GM12878 (cell line): Measurements from ENCODE around the gene CEP250.

Experiments
- BCL11A ChIP-seq: IDR thresholded peaks from 2 replicates; pipeline ENCODE4 v1.6.1; 2011; ENCODE audit warnings: low read depth, low read length
- BHLHE40 ChIP-seq, 2 experiments: fragments of 450-650 bp in 1 of 2; IDR thresholded peaks; 2 replicates each; pipeline ENCODE4 v1.6.1; 2011 to 2017; ENCODE audit warnings: low read depth in 2 of 2, borderline replicate concordance in 1 of 2, improper control_type of control experiment in 1 of 2, low read length in 1 of 2, mild to moderate bottlenecking in 1 of 2
- CHD4 ChIP-seq: fragments of 200-600 bp; sonication (generic); IDR thresholded peaks from 2 replicates; pipeline ENCODE4 v1.6.1; 2016; ENCODE audit warnings: mild to moderate bottlenecking
- EGR1 ChIP-seq, 2 experiments: IDR thresholded peaks; 1 replicate in 1 of 2; 2 replicates in 1 of 2; pipeline ENCODE4 v1.6.1; 2011 to 2012; ENCODE audit warnings: low read depth in 2 of 2, low read length in 2 of 2, borderline replicate concordance in 1 of 2, mild to moderate bottlenecking in 1 of 2, moderate library complexity in 1 of 2
- KDM1A ChIP-seq: fragments of 200-600 bp; sonication (generic); IDR thresholded peaks from 2 replicates; pipeline ENCODE4 v1.6.1; 2016; ENCODE audit warnings: borderline replicate concordance
- POLR2AphosphoS2 ChIP-seq: IDR thresholded peaks from 2 replicates; pipeline ENCODE4 v1.6.1; 2011; ENCODE audit warnings: low read depth, mild to moderate bottlenecking, low read length, improper control_type of control experiment, moderate library complexity
- SMC3 ChIP-seq: IDR thresholded peaks from 2 replicates; pipeline ENCODE4 v1.6.1; 2011; ENCODE audit warnings: low read length, improper control_type of control experiment, borderline replicate concordance
- TF ChIP-seq, protein P1 (sequence below), 3 experiments: IDR thresholded peaks in 2 of 3; conservative IDR thresholded peaks in 1 of 3; 2 replicates each; pipeline ENCODE4 v1.5.1; 2011; ENCODE audit warnings: low read depth in 3 of 3, low read length in 3 of 3, mild to moderate bottlenecking in 3 of 3, control low read depth in 2 of 3, moderate library complexity in 2 of 3, inconsistent platforms in 1 of 3, mixed read lengths in 1 of 3; ENCODE audit not compliant: control insufficient read depth in 2 of 3, insufficient read depth in 1 of 3; ENCODE audit errors: extremely low read depth in 1 of 3
- TF ChIP-seq, protein P2 (sequence below): IDR thresholded peaks from 2 replicates; pipeline ENCODE4 v1.6.1; 2012; ENCODE audit warnings: low read depth, low read length, improper control_type of control experiment
- TF ChIP-seq, protein P3 (sequence below): fragments of 150-350 bp; IDR thresholded peaks from 2 replicates; pipeline ENCODE4 v1.6.1; 2016; ENCODE audit warnings: low read depth, low read length

DNA sequence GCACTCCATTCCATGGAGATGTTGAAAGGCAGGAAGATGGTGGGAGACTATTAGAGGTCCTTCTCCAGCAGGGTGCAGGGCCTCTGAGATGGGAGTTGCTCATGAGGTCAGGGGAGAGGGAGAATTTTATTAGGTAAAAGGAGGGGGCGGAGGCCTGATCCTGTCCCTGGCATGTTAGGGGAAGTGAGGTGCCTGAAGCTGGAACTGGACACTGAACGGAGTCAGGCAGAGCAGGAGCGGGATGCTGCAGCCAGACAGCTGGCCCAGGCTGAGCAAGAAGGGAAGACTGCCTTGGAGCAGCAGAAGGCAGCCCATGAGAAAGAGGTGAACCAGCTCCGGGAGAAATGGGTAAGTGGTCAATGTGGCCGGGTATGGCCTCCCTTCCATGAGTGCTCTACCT, 24.4 kb downstream of the CEP250 start:
- TF ChIP-seq, protein P1, sequence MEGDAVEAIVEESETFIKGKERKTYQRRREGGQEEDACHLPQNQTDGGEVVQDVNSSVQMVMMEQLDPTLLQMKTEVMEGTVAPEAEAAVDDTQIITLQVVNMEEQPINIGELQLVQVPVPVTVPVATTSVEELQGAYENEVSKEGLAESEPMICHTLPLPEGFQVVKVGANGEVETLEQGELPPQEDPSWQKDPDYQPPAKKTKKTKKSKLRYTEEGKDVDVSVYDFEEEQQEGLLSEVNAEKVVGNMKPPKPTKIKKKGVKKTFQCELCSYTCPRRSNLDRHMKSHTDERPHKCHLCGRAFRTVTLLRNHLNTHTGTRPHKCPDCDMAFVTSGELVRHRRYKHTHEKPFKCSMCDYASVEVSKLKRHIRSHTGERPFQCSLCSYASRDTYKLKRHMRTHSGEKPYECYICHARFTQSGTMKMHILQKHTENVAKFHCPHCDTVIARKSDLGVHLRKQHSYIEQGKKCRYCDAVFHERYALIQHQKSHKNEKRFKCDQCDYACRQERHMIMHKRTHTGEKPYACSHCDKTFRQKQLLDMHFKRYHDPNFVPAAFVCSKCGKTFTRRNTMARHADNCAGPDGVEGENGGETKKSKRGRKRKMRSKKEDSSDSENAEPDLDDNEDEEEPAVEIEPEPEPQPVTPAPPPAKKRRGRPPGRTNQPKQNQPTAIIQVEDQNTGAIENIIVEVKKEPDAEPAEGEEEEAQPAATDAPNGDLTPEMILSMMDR (IDR thresholded peaks at IDR 0.05 in 2 of 3, conservative IDR thresholded peaks at IDR 0.05 in 1 of 3; ENCODE audit: control insufficient read depth in 2 of 3, extremely low read depth in 1 of 3, insufficient read depth in 1 of 3, low read depth in 3 of 3, low read length in 3 of 3), result no peak
- TF ChIP-seq, protein P2, sequence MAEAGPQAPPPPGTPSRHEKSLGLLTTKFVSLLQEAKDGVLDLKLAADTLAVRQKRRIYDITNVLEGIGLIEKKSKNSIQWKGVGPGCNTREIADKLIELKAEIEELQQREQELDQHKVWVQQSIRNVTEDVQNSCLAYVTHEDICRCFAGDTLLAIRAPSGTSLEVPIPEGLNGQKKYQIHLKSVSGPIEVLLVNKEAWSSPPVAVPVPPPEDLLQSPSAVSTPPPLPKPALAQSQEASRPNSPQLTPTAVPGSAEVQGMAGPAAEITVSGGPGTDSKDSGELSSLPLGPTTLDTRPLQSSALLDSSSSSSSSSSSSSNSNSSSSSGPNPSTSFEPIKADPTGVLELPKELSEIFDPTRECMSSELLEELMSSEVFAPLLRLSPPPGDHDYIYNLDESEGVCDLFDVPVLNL, result no peak
- TF ChIP-seq POLR2AphosphoS2 (no peak), SMC3 (no peak), KDM1A (no peak), BHLHE40 (IDR thresholded peaks at IDR 0.05; ENCODE audit: borderline replicate concordance in 1 of 2, low read depth in 2 of 2, low read length in 1 of 2) (no peak), CHD4 (no peak), BCL11A (no peak), EGR1 (IDR thresholded peaks at IDR 0.05; ENCODE audit: borderline replicate concordance in 1 of 2, low read depth in 2 of 2, low read length in 2 of 2) (no peak)
- TF ChIP-seq, protein P3, sequence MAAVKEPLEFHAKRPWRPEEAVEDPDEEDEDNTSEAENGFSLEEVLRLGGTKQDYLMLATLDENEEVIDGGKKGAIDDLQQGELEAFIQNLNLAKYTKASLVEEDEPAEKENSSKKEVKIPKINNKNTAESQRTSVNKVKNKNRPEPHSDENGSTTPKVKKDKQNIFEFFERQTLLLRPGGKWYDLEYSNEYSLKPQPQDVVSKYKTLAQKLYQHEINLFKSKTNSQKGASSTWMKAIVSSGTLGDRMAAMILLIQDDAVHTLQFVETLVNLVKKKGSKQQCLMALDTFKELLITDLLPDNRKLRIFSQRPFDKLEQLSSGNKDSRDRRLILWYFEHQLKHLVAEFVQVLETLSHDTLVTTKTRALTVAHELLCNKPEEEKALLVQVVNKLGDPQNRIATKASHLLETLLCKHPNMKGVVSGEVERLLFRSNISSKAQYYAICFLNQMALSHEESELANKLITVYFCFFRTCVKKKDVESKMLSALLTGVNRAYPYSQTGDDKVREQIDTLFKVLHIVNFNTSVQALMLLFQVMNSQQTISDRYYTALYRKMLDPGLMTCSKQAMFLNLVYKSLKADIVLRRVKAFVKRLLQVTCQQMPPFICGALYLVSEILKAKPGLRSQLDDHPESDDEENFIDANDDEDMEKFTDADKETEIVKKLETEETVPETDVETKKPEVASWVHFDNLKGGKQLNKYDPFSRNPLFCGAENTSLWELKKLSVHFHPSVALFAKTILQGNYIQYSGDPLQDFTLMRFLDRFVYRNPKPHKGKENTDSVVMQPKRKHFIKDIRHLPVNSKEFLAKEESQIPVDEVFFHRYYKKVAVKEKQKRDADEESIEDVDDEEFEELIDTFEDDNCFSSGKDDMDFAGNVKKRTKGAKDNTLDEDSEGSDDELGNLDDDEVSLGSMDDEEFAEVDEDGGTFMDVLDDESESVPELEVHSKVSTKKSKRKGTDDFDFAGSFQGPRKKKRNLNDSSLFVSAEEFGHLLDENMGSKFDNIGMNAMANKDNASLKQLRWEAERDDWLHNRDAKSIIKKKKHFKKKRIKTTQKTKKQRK, result no peak
